OCI-LY7 (cell line): ENCODE results near the gene NCKAP5. TPM values are rescaled to one million over a fixed set of nuclear protein-coding genes. Genes with fewer than 3 reads are reported as not detected.

ENCODE experiments used
- BruUV-seq: library from RNA; stranded (reverse); fragments of 400-500 nt; replicated peaks from 2 replicates; lab custom pipeline; 2021; lab: Mats Ljungman, UMichigan
- CTCF ChIA-PET: fragments of 300-600 bp; sonication (Branson Sonifier 250); formaldehyde crosslinking; loops from one replicate; lab custom pipeline; 2022; ENCODE audit warnings: antibody characterized with exemption; ENCODE audit not compliant: unreplicated experiment; lab: Charles Lee
- POLR2A ChIA-PET: fragments of 300-600 bp; sonication (Branson Sonifier 250); formaldehyde crosslinking; loops from one replicate; lab custom pipeline; 2022; ENCODE audit warnings: antibody characterized with exemption; lab: Charles Lee
- DNase-seq: peaks from one replicate; pipeline ENCODE4 v3.0.0-alpha.2; 2015; ENCODE audit warnings: low spot score
- H2AFZ ChIP-seq: fragments of 200-600 bp; sonication (generic), shearing (Covaris generic); 2 replicates; pipeline ENCODE4 v1.6.1; 2014; ENCODE audit warnings: mild to moderate bottlenecking, antibody characterized with exemption, low read length, moderate library complexity
- H3K27ac ChIP-seq: fragments of 200-600 bp; sonication (generic); 2 replicates; pipeline ENCODE4 v1.5.1; 2014; ENCODE audit warnings: mixed run types, low read depth, mild to moderate bottlenecking, moderate library complexity, low read length, inconsistent platforms; ENCODE audit not compliant: poor library complexity, severe bottlenecking
- H3K36me3 ChIP-seq: fragments of 200-600 bp; sonication (generic); 2 replicates; pipeline ENCODE4 v1.6.1; 2014; ENCODE audit warnings: mild to moderate bottlenecking, antibody characterized with exemption, low read length, moderate library complexity, mixed read lengths; ENCODE audit not compliant: insufficient read depth
- H3K4me1 ChIP-seq: fragments of 200-600 bp; sonication (generic); 2 replicates; pipeline ENCODE4 v1.5.1; 2014; ENCODE audit warnings: mild to moderate bottlenecking, low read length; ENCODE audit not compliant: insufficient read depth, poor library complexity, severe bottlenecking
- H3K4me2 ChIP-seq: fragments of 200-600 bp; sonication (generic); 2 replicates; pipeline ENCODE4 v1.6.1; 2014; ENCODE audit warnings: mild to moderate bottlenecking, low read length
- H3K4me3 ChIP-seq: fragments of 200-600 bp; sonication (generic); 2 replicates; pipeline ENCODE4 v1.5.1; 2014; ENCODE audit warnings: mild to moderate bottlenecking, low read depth, low read length; ENCODE audit not compliant: poor library complexity, severe bottlenecking
- H3K79me2 ChIP-seq: fragments of 200-600 bp; sonication (generic); 2 replicates; pipeline ENCODE4 v1.6.1; 2016; ENCODE audit warnings: low read depth, mild to moderate bottlenecking, low read length, moderate library complexity, mixed read lengths; ENCODE audit not compliant: insufficient read depth
- H3K9me2 ChIP-seq: fragments of 200-600 bp; sonication (generic); 2 replicates; pipeline ENCODE4 v1.6.1; 2016; ENCODE audit warnings: mild to moderate bottlenecking, low read length, mixed read lengths; ENCODE audit not compliant: insufficient read depth
- H3K9me3 ChIP-seq: fragments of 200-600 bp; sonication (generic); 2 replicates; pipeline ENCODE4 v1.6.1; 2014; ENCODE audit warnings: mild to moderate bottlenecking, mixed run types, low read length, mixed read lengths
- H4K20me1 ChIP-seq: fragments of 200-600 bp; sonication (generic); 2 replicates; pipeline ENCODE4 v1.6.1; 2014; ENCODE audit warnings: mild to moderate bottlenecking, antibody characterized with exemption, low read length, moderate library complexity, mixed read lengths; ENCODE audit not compliant: insufficient read depth
- EZH2phosphoT487 ChIP-seq: fragments of 200-600 bp; sonication (generic); IDR thresholded peaks from 2 replicates; pipeline ENCODE4 v1.6.1; 2018; ENCODE audit warnings: low read depth, borderline replicate concordance, mild to moderate bottlenecking, mixed run types, antibody characterized with exemption, low read length, moderate library complexity, mixed read lengths
- intact Hi-C: fragments of 100-400 bp; cut with micrococcal nuclease; formaldehyde crosslinking; loops from one replicate; pipeline ENCODE4 v1.10.0; 2022; ENCODE audit not compliant: unreplicated experiment
- total RNA-seq, 2 experiments: library from RNA; depleted of rRNA in 1 of 2; stranded (reverse); fragments of >200 nt in 1 of 2; shearing (Covaris generic) in 1 of 2; gene quantifications; 2 replicates each; pipeline ENCODE4 v1.2.3, GENCODE V29; 2014 to 2022
- TF ChIP-seq, protein P1 (sequence below): fragments of 200-600 bp; sonication (generic); conservative IDR thresholded peaks from 2 replicates; pipeline ENCODE4 v1.5.1; 2014; ENCODE audit warnings: mild to moderate bottlenecking, antibody characterized with exemption, low read length, moderate library complexity, mixed read lengths

NCKAP5 gene
- total RNA-seq, 2 experiments from 2014 or later: not detected

- H3K9me2 ChIP-seq: no peaks in the 10 kb centered on the region
- H3K27ac ChIP-seq: no peak overlapping the region
- no peaks in the 10 kb centered on the region for H3K9me3 ChIP-seq
- H3K4me1 ChIP-seq: no peaks in the 10 kb centered on the region
- H2AFZ ChIP-seq: no peak overlapping the region
- intact Hi-C loops: no loop called here
- H3K36me3 ChIP-seq: no peaks in the 10 kb centered on the region
- no peak for DNase-seq
- no peaks in the 10 kb centered on the region for H4K20me1 ChIP-seq
- H3K79me2 ChIP-seq: no peaks in the 10 kb centered on the region
- H3K4me2 ChIP-seq: no peak overlapping the region
- POLR2A ChIA-PET: no interaction called here
- TF ChIP-seq, protein P1, sequence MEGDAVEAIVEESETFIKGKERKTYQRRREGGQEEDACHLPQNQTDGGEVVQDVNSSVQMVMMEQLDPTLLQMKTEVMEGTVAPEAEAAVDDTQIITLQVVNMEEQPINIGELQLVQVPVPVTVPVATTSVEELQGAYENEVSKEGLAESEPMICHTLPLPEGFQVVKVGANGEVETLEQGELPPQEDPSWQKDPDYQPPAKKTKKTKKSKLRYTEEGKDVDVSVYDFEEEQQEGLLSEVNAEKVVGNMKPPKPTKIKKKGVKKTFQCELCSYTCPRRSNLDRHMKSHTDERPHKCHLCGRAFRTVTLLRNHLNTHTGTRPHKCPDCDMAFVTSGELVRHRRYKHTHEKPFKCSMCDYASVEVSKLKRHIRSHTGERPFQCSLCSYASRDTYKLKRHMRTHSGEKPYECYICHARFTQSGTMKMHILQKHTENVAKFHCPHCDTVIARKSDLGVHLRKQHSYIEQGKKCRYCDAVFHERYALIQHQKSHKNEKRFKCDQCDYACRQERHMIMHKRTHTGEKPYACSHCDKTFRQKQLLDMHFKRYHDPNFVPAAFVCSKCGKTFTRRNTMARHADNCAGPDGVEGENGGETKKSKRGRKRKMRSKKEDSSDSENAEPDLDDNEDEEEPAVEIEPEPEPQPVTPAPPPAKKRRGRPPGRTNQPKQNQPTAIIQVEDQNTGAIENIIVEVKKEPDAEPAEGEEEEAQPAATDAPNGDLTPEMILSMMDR: no peak
- TF ChIP-seq EZH2phosphoT487: no peak
- H3K4me3 ChIP-seq: no peak overlapping the region
- no TSS peak for BruUV-seq
- CTCF ChIA-PET: no interaction called here
Measured at GRCh38 chr2:133426791-133427190, 141.5 kb downstream of the NCKAP5 start.

GRCh38 chr2:133425612-133426011, 142.7 kb downstream of the NCKAP5 start:
- no peak overlapping the region for H3K4me2 ChIP-seq
- H3K9me3 ChIP-seq: no peaks in the 10 kb centered on the region
- TF ChIP-seq EZH2phosphoT487: no peak
- TF ChIP-seq, protein P1: no peak
- no peaks in the 10 kb centered on the region for H3K36me3 ChIP-seq
- H4K20me1 ChIP-seq: no peaks in the 10 kb centered on the region
- no peak overlapping the region for H3K4me3 ChIP-seq
- no peaks in the 10 kb centered on the region for H3K79me2 ChIP-seq
- CTCF ChIA-PET: no interaction called here
- H3K9me2 ChIP-seq: no peaks in the 10 kb centered on the region
- no peak for DNase-seq
- no peaks in the 10 kb centered on the region for H3K4me1 ChIP-seq
- H2AFZ ChIP-seq: no peak overlapping the region
- no TSS peak for BruUV-seq
- H3K27ac ChIP-seq: no peak overlapping the region
- intact Hi-C loops: no loop called here
- POLR2A ChIA-PET: no interaction called here

DNA sequence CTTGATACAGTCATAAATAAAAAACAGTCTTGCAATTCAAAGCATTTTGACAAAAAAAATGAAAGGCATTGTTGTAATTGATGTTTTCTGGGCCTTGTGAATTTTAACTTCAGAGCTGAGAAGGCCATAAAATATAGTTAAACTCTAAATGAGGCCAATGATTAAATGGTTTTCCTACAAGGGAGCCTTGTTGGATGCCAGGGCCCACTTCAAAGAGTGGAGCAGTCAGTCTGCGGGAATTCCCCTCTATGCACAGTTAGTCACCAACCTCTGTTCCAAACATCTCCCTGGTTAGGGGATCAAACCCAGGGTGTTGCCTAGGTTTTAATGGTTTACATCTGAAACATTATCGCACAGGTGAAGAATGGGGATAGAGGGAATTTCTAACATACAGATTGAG, 143.4 kb downstream of the NCKAP5 start:
- Histone ChIP-seq H3K4me1 (no peaks in the 10 kb centered on the region), H2AFZ (no peak overlapping the region), H3K79me2 (no peaks in the 10 kb centered on the region), H3K36me3 (no peaks in the 10 kb centered on the region), H3K9me3 (no peaks in the 10 kb centered on the region), H4K20me1 (no peaks in the 10 kb centered on the region), H3K4me2 (no peak overlapping the region), H3K4me3 (no peak overlapping the region), H3K27ac (no peak overlapping the region), H3K9me2 (no peaks in the 10 kb centered on the region)
- intact Hi-C loops: no loop called here
- ChIA-PET POLR2A (no interaction called here), CTCF (no interaction called here)
- TF ChIP-seq EZH2phosphoT487: no peak
- TF ChIP-seq, protein P1: no peak
- no TSS peak for BruUV-seq
- no peak for DNase-seq
